Measurements from ENCODE around the gene ZSCAN16.
"Not testable (repeated sequence)": the region's sequence is repeated elsewhere in the genome, so short reads cannot be mapped to it uniquely, and the experiment has no call there.

ZSCAN16 gene

DNA sequence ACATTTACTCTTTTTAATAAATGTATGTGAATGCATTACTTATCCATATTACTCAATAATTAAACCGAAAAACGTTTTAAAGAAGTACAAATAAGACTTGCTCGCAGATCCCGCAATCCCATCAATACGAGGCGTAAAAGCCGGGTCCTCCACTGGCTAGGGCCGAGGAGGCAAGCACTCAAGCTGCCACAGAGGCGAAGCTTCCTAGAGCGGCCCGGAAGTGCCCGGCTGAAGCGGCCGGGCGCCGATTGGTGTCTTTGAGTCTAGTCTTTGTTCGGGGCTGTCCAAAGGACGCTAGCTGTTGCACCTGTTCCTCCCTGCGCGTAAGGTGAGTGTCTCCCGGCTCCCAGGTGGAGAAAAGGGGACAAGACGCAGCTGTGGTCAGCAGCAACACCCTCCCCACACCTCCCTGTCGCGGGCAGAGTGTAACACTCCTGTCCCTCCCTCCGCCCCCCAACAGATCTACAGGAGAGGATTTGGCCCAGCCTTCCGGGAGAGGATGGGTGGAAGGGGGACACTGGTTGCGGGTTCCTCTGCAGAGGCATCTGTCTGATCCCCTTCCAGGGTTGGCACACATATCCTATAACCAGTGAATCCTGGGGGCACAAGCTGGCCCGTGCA, at the start of gene ZSCAN16:
Gene ZSCAN16 (plus strand): TSS at position 260 of the 621 bp plus-strand sequence. CDS start 835 bp downstream, outside the sequence.
- DNase-seq (ENCODE audit: low read depth, low spot score): peak; percentile 76

DNA sequence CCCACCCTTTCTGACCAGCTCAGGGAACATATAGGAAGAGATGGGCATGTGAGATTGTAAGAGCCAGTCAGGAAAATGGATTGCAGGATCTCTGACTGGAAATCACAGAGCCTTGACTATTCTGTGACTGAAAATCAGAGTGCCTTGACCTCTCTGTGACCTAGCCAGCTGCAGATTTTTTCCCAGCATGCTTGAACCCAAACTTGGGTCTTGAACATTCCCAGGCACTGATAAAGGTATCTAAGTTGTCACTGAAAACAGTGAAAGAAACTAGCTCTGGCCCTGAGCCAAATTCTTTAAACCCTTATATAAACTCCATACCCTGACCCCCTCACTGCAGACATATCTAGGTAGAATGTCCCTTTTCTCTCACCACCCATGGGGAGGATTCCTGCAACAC, 46.4 kb upstream of the ZSCAN16 start:
- no peak for DNase-seq (ENCODE audit: low read depth, low spot score)

DNA sequence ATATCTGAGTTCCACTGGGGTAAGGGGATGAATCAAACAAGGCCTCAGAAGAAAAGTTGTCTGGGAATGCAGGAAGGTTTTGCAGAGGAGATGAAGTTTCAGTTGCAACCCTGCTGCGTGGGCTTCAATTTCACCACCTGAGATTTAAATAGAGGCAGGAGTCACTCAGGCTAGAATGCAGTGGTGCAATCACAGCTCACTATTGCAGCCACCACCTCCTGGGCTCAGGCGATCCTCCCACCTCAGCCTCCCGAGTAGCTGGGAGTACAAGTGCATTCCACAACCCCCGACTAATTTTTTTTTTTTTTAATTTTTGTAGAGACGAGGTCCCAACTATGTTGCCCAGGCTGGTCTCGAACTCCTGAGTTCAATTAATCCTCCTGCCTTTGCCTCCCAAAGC, 45.6 kb upstream of the ZSCAN16 start:
- DNase-seq (ENCODE audit: low read depth, low spot score): no peak

DNA sequence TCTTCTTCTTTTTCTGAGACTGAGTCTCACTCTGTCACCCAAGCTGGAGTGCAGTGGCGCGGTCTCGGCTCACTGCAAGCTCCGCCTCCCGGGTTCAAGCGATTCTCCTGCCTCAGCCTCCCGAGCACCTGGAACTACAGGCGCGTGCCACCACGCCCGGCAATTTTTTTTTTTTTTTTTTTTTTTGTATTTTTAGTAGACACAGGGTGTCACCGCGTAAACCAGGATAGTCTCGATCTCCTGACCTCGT, 44.1 kb upstream of the ZSCAN16 start, which contains the start of gene ZNF165:
Gene ZNF165 (plus strand): TSS at position 188 of the 250 bp plus-strand sequence. CDS start 4,913 bp downstream, outside the sequence.
- not testable (repeated sequence) for DNase-seq (ENCODE audit: low read depth, low spot score)

DNA sequence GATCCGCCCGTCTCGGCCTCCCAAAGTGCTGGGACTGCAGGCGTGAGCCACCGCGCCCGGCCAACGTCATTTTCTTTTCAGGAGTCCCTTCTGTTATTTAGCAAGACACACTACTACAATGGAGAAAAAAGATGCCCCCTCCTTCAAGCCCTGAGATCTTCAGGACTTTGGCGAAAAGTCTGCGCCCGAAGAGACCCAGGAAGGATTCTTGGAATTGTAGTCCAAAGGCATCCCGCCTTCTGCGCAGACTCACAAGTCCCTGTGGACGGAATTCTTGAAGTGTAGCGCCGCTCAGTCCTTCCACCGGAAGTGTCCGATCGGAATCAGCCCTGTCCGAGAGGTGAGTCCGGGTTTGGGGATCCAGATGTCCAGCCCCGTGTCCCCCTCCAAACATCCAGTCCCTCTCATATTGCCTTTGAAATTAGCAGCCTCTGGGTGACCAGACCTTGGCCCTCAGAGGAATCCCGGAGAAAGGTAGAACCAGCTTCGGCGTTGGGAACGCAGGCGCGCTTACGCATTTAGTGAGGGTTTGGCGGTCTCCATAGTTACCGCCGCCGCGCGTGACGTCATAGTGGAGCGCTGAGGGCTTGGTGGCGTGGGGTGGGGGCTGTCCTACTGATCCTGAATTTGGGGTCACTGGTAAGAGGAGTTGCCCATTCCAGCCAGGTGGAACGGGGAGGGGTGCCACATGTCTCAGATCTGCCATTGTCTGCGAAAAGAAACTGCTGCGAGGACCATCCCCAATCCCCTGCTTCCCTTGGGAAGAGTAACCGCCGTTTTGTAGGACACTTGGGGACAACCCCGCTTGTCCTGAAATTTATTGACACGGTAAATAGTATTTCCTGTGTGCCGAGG, 43.6 kb upstream of the ZSCAN16 start:
- DNase-seq (ENCODE audit: low read depth, low spot score): peak; percentile 93

DNA sequence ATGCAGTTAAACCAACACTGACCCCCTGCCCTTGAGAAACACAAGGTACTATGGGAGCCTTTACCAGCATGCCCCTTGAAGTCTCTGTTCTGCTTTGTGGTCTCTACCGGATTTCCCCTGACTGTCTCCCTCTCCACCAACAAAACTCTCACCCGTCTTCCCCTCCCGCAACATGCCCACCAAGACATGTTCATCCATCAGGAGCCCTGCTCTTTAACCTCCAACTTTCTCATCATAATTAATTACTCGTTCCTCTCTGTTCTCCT, 43.0 kb upstream of the ZSCAN16 start:
- no peak for DNase-seq (ENCODE audit: low read depth, low spot score)

DNA sequence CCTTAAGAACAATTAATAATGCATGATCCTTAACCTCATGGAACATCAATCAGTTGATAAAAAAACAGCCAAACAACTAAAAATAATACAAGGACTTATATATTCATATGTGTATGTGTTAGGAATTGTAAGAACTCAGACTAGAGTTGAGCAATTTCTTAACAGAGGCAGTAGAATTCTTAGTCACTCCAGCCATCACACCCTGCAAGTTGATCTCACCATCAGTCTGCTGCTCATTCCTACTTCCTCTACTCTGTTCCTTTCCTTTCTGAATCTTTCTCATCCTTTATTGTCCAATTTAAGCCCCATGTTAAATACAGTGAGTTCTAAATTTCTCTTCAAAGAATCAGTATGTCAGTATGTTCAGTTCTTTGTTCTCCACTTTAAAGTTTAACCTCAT, 41.5 kb upstream of the ZSCAN16 start:
- no peak for DNase-seq (ENCODE audit: low read depth, low spot score)

DNA sequence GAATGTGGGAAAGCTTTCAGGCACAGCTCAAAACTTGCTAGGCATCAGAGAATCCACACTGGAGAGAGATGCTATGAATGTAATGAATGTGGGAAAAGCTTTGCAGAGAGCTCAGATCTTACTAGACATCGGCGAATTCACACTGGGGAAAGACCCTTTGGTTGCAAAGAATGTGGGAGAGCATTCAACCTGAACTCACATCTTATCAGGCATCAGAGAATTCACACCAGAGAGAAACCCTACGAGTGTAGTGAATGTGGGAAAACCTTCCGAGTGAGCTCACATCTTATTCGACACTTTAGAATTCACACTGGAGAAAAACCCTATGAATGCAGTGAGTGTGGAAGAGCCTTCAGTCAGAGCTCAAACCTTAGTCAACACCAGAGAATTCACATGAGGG, 35.4 kb upstream of the ZSCAN16 start:
- no peak for DNase-seq (ENCODE audit: low read depth, low spot score)

DNA sequence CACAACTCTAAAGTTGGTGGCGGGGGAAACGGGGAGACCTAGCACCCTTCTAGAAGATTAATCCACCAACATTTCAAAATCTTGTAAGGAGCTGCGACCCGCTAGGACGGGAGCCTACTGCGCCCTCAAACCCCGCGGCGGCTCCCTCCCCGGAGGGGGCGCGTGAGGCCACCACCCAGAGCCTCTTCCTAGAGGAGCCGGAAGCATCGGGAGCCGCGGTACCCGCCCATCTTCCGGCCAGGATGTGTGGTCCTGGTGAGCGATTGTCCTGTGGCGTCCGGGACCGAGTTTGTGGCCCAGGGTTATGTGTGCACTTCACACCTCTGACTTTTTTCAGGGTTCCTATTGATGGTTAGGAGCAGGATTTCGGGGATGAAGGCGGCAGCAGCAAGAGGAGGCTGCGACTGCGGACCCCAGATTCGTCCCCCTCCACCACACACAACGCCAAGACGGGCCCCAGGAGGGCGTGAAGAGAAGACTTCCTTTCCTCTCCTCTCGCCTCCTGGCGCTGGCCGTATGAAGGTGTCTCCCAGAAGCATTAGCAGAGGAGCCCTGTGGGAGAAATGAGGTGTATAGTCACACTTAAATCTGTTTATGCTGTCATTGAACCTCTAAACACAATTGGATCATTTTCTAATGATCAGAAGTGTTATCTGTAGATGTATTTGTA, 33.4 kb upstream of the ZSCAN16 start:
- no peak for DNase-seq (ENCODE audit: low read depth, low spot score)

DNA sequence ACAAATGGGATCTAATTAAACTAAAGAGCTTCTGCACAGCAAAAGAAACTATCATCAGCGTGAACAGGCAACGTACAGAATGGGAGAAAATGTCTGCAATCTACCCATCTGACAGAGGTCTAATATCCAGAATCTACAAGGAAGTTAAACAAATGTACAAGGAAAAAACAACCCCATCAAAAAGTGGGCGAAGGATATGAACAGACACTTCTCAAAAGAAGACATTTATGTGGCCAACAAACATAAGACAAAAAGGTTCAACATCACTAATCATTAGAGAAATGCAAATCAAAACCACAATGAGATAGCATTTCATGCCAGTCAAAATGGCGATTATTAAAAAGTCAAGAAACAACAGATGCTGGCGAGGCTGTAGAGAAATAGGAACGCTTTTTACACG, 22.2 kb upstream of the ZSCAN16 start:
- DNase-seq (ENCODE audit: low read depth, low spot score): not testable (repeated sequence)

DNA sequence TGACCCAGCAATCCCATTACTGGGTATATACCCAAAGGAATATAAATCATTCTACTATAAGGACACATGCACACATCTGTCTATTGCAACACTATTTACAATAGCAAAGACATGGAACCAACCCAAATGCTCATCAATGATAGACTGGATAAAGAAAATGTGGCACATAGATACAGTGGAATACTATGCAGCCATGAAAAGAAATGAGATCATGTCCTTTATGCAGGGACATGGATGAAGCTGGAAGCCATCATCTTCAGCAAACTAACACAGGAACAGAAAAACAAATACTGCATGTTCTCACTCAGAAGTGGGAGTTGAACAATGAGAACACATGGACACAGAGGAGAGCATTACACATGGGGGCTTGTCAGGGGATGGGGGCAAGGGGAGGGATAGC, 21.7 kb upstream of the ZSCAN16 start:
- not testable (repeated sequence) for DNase-seq (ENCODE audit: low read depth, low spot score)

DNA sequence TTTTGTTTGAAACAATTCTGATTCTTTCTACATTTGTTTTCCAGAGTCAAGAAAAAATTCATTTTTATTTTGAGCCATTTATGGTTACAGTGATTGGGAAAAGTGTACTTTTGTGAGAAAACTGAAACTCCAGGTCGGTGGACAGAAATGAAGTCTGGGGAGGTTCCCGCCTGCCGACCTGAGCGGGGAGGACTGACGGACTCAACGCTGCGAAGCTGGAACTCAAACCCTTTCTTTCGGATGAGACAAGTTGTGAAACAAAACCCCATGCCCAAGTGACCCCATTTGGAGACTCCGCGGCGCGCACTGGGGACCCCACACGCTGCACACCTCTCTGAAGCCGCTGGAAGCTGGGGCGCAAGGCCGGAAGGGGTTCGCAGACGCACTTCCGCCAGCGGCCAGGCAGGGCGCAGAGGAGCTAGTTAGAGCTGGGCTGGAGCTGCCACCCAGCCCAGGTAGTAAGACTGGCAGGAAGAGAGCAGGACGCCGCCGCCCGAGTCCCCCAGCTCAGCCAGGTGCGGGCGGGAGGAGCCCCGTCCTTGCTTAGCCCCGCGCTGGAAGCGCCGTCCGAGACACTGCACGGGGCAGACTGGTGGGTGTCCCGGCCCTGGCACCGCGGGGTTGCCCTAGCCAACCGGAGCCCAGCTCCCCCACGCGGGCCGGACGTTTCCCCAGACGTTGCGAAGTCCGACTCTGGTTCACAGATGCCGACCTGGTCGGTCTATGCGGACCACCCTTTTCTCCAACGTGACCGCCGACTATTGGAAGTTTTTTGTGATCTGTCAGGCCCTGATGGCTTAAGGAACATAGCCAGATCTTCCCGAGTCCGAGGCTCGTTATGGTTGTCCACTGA, 19.8 kb upstream of the ZSCAN16 start:
- peak; percentile 77 for DNase-seq (ENCODE audit: low read depth, low spot score)

DNA sequence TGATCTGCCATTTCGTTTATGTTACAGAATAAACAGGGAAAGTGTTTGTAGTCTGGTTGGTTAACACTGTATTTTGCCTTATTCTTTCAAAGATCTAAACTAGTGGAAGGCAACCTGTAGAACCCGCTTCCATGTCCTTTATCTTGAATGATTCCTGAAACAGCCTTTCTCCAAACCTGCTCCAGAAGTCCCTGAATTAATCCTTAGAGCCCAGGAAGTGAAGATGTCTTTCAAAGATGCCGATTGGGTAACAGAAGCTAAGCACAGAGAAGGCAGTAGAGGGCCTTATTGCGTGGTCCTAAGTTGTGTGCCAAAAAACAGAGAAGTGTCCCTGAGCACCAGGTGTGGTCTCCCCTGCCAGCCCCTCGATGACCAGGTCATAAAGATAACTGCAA, 19.2 kb upstream of the ZSCAN16 start:
- DNase-seq (ENCODE audit: low read depth, low spot score): no peak

DNA sequence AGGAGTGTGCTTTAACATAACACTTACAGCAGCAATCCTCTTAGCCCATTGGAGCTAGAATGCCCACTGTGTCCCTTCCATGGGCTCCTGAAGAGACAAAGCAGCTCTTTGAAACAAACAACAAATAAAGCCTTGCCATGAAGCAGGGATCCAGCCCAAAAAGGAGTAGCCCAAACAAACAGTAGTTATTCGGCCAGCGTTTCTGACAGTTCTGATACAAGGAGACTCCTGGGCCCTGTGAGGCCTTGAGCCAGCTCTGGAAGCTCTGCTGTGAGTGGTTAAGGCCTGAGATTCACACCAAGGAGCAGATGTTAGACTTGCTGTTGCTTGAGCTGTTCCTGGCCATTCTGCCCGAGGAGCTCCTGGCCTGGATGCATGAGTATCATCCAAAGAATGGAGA, 16.9 kb upstream of the ZSCAN16 start:
- no peak for DNase-seq (ENCODE audit: low read depth, low spot score)

DNA sequence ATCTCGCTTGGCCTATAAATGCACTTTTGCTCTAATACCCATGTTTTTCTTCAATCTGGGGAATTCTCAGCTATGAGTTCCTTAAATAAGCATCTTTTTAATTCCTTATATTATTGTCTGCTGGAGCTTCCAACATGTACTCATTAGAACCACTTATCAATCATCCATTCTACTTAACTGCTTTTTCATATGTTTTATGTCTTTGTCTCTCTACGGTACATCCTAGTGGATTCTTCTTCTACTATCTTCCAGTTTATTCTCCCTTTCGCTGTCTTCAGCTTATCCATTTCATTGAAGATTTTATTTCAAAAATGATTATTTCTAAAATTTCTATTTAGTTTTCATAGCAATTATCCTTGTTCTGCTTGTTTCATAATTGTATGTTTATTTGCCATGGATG, 12.4 kb upstream of the ZSCAN16 start:
- no peak for DNase-seq (ENCODE audit: low read depth, low spot score)

DNA sequence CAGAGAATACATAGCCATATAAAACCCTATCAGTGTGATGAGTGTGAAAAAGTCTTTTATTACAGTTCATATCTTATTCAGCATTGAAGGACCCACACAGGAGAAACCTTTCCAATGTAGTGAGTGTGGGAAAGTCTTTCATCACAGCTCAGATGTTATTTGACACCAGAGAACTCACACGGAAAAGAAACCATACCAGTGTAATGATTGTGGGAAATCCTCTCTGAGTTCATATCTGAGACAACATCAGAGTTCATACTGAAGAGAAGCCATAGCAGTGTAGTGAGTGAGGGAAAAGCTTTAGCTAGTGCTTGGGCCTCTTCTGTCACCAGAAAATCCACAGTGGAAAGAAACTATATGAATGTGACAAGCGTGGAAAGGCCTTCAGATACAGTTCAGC, 8.6 kb upstream of the ZSCAN16 start:
- DNase-seq (ENCODE audit: low read depth, low spot score): no peak

DNA sequence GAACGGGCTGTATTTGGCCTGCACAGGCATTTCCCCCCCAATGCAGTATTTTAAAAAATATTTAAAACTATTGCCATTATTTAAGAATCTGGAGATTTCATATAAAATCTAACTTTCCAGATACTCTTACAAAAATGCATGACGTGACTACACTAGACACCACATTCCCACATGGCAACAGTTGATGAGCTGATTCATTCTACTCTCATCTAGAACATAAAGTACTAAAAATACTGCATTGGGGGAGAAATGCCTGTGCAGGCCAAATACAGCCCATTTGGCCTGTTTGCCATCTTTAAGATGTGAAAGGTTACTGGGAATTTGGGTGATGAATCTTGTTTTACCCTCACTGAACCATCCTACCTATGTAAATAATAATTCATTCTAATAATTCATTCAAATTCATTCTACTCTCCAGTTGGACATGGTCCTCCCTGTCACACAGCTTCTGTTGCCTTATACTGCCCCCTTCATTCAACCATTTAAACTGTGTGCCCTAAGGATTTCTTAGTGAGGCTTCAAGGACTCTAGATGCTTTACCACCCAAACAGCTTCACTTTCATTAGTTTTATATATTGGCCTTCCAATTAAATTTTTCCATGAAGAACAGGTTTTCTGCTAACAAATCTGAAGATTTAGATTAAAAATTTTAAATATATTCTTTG, 6.9 kb upstream of the ZSCAN16 start:
- no peak for DNase-seq (ENCODE audit: low read depth, low spot score)

DNA sequence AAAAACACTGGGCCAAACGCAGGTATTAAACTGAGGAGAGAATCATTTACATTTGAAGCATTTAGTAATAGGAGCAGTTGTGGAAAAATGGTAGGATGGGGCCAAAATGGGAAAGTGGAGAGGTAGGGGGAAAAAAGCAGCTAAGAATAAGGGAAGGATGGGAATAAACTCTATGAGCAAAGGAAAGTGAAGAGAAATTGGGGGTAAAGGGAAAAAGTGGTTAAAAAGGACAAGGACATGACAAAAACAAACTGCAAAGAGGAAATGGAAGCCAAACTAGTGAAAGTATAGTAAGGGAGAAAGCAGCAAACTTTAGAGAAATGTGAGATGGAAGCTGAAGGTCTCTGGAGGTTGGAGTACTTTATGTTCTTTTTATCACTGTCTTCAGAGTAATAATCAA, 6.2 kb upstream of the ZSCAN16 start:
- no peak for DNase-seq (ENCODE audit: low read depth, low spot score)

DNA sequence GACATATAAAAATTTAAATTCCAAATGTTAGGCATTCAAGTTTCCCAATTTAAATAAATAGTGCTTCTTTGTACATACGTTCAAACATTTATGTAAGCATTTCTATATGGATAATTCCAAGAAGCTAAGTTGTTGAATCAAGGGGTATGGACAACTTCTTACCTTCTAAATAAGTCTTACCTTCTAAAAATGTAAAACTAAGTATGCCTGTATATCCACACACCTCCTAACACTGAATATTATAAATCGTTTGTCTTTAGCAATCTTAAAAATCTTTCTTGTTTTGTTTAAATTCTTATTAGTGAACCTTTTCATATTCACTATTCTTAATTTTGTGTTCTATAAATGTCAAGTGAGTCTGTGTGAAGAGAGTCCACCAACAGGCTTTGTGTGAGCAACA, 2.5 kb upstream of the ZSCAN16 start:
- DNase-seq (ENCODE audit: low read depth, low spot score): no peak

DNA sequence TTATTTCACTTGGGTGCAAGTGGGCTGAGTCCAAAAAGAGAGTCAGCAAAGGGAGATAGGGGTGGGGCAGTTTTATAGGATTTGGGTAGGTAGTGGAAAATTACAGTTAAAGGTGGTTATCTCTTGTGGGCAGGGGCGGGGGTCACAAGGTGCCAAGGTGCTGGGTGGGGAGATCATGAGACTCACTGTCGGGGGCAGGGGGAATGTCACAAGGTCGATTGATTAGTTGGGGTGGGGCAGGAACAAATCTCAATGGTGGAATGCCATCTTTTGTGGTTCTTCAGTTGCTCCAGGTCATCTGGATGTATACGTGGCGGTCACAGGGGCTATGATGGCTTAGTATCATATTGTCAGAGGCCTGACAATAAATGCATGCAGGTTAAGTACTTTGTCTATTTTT, 2.1 kb upstream of the ZSCAN16 start:
- not testable (repeated sequence) for DNase-seq (ENCODE audit: low read depth, low spot score)

DNA sequence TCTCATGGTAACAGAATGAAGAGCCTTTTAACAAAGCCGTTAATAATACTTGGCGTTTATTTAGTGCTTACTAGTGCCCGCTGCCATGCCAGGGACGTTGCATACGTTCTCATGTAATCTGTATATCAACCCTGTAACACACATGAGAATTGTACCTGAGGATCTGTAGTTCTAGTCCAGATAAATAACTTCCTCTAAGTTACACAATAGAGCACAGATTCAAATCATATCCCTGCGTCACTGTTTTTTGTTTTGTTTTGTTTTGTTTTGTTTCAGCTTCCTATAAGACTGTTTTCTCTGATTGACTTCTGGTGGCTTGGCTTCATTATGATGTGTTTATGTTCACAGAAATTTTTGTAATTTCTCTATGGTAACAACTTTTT, 553 bp downstream of the ZSCAN16 start:
- no peak for DNase-seq (ENCODE audit: low read depth, low spot score)

DNA sequence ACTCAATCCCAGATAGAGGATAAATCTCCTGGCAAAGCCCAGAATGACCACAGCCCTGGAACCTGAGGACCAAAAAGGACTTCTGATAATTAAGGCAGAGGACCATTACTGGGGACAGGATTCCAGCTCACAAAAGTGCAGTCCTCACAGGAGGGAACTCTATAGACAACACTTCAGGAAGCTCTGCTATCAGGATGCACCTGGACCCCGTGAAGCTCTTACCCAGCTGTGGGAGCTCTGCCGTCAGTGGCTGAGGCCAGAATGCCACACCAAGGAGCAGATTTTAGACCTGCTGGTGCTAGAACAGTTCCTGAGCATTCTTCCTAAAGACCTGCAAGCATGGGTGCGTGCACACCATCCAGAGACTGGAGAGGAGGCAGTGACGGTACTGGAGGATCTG, 992 bp downstream of the ZSCAN16 start:
- DNase-seq (ENCODE audit: low read depth, low spot score): no peak

Data from iPS DF 19.7 (cell line).